Left kidney (tissue), 2 donors: ENCODE data around the gene MEIOC. TPM values are rescaled to one million over a fixed set of nuclear protein-coding genes. Genes with fewer than 3 reads are reported as not detected.
A peak's percentile ranks its signal among the peaks of the same experiment; 100 is the strongest.

ENCODE experiments used
- DNase-seq: peaks from one replicate; pipeline ENCODE4 v3.0.0-alpha.2; 2013
- polyA plus RNA-seq: library from polyadenylated mRNA; unstranded; fragments of 120-200 nt; gene quantifications from one replicate; pipeline ENCODE4 v1.2.1, GENCODE V29; 2013; ENCODE audit not compliant: insufficient read length

Gene MEIOC
- polyA plus RNA-seq, 1 donor: 3.3 TPM

DNA sequence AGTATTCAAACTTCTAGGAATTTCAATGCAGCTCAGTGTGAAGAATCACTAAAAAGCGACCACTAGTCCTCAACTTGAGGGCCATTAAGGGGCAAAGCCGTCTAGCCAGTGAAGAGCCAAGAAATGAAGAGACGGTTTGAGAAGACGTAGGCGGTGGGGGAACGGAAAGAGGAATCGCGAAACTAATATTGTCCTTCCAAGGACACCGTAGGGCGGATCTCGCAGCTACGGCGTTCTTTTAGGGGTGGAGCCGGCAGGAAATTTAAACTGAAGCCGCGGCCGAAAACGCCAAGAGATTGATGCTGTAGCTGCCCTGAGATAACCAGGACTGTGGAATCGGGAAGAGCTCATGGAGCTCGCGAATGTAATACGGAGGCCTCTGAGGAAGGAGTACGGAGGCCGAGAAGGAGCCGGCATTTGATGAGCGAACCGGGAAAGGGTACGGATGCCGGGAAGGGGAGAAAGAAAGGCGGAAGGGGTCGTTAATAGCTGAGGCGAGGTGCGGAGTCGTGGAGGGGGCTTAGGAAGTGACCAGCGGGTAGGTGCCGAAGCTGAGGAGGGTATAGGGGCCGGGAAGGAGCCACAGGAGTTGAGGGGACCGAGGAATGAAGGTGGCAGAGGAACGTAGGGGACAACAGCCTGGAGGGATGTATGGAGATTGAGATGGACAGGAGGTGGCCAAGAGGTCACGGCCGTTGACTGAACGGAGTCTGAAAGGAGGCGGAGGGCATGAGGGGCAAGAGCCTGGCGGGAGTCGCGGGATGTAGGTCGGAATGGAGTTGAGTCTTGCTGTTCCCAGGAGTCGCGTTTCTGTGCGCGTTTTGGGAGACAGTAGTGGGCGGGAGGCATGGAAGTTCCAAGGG lies 52.4 kb downstream of the MEIOC start, which contains the start of gene DBF4B:
Gene DBF4B (plus strand): TSS at position 265 of the 863 bp plus-strand sequence. CDS start 156 bp downstream, at position 421.
- peak; percentile 94 for DNase-seq

GRCh38 chr17:44719444-44719843 lies 63.2 kb downstream of the MEIOC start:
- no peak for DNase-seq

DNA sequence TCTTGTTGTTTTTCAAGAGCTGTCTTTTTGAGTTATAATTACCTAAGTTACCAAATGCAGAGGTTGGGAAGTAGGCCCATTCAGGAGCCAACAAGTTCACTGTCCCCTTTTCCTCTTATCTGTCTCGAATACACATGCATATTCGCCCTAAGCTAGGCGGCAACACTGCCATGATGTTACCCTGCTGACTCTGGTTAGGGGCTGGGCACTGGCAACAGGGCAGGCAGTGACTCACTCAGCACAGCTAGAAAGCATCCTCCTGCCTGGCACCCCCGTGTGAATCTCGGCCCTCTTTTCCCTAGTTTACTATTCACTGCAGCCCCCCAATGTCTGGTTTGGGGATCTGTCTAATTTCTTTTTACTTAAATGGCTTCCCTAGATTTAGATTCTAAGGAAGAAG lies 66.0 kb downstream of the MEIOC start:
- no peak for DNase-seq

Other genes with a start within 250 kb of the MEIOC start
- gene GPATCH8, start 153.1 kb upstream of the MEIOC start, polyA plus RNA-seq: 65.1 TPM
- 25.8 TPM for gene FZD2, start 99.0 kb upstream of the MEIOC start, polyA plus RNA-seq
- gene CCDC43, start 33.3 kb downstream of the MEIOC start, polyA plus RNA-seq: 41.2 TPM
- 21.6 TPM for gene DBF4B, start 52.2 kb downstream of the MEIOC start, polyA plus RNA-seq
- 2.8 TPM for gene ADAM11, start 102.5 kb downstream of the MEIOC start, polyA plus RNA-seq
- gene GJC1, start 173.8 kb downstream of the MEIOC start, polyA plus RNA-seq: 30.3 TPM
- gene HIGD1B, start 191.4 kb downstream of the MEIOC start, polyA plus RNA-seq: 1.4 TPM
- gene EFTUD2, start 243.0 kb downstream of the MEIOC start, polyA plus RNA-seq: 132 TPM